ENCODE data around the gene CANX. TPM values are rescaled to one million over a fixed set of nuclear protein-coding genes. Genes with fewer than 3 reads are reported as not detected.

The CANX gene
- total and polyA plus RNA-seq, 11 donors, result 81.6 to 699 (median 473) TPM

GRCh38 chr5:179730356-179730755 is 31.6 kb downstream of the CANX start:
- intact Hi-C loops (cut with DNase I), result loop anchor here in 1 of 10 donors (5.0 kb wide), 1 partner anchor 108 kb away; the partner anchor contains the start of gene HNRNPH1
- TF ChIP-seq CTCF (IDR thresholded peaks at IDR 0.05) (no peak), POLR2A (IDR thresholded peaks at IDR 0.05) (no peak)
- Histone ChIP-seq H3K27me3 (no peaks in the 10 kb centered on the region), H3K4me1 (peaks cover 3 to 49% (median 19%) of the 10 kb centered on the region in 12 donors), H3K27ac (peak overlapping the region in 1 of 12 donors; percentile 97), H3K36me3 (peaks cover 0 to 68% (median 58%) of the 10 kb centered on the region in 9 donors), H3K4me3 (no peak overlapping the region), H3K9me3 (no peaks in the 10 kb centered on the region)
- no peak for ATAC-seq
- DNase-seq, result no peak
- WGBS, 4 donors, result 70 to 74% (median 73%) methylated on average over 3 of the region's 3 CpGs

- Histone ChIP-seq H3K27ac (peak overlapping the region in 3 of 12 donors; percentile 12 to 97 (median 96)), H3K4me3 (no peak overlapping the region), H3K9me3 (no peaks in the 10 kb centered on the region), H3K36me3 (peaks cover 0 to 63% (median 53%) of the 10 kb centered on the region in 9 donors), H3K4me1 (peaks cover 3 to 54% (median 24%) of the 10 kb centered on the region in 12 donors), H3K27me3 (no peaks in the 10 kb centered on the region)
- WGBS, 4 donors, result 65 to 79% (median 67%) methylated on average over 3 of the region's 3 CpGs
- DNase-seq, result no peak
- intact Hi-C loops (cut with DNase I), result loop anchor here in 1 of 10 donors (5.0 kb wide), 1 partner anchor 109 kb away; the partner anchor contains the start of gene HNRNPH1
- ATAC-seq, result no peak
- TF ChIP-seq CTCF (IDR thresholded peaks at IDR 0.05), result no peak
- no peak for TF ChIP-seq POLR2A (IDR thresholded peaks at IDR 0.05)
Observed at GRCh38 chr5:179730852-179731251, 32.1 kb downstream of the CANX start.

- intact Hi-C loops (cut with DNase I), result loop anchor here in 3 of 10 donors (1.0 to 5.0 kb wide), 5 partner anchors 33 to 110 kb away; partner anchors contain the start of genes CANX (in 3 of the 3) and HNRNPH1 (in 1 of the 3)
- Histone ChIP-seq H3K27me3 (no peaks in the 10 kb centered on the region), H3K9me3 (no peaks in the 10 kb centered on the region), H3K4me1 (peaks cover 3 to 64% (median 33%) of the 10 kb centered on the region in 12 donors), H3K4me3 (peak overlapping the region in 11 of 12 donors; percentile 1 to 95 (median 79)), H3K36me3 (peaks cover 0 to 53% (median 42%) of the 10 kb centered on the region in 9 donors), H3K27ac (peak overlapping the region in 11 of 12 donors; percentile 68 to 97 (median 94))
- peak in 2 of 4 donors; percentile 1 to 16 for ATAC-seq
- TF ChIP-seq POLR2A (IDR thresholded peaks at IDR 0.05) (no peak), CTCF (IDR thresholded peaks at IDR 0.05) (no peak)
- peak in 4 of 5 donors; percentile 11 to 40 (median 30) for DNase-seq
- 58 to 67% (median 63%) methylated on average over 24 of the region's 24 CpGs for WGBS, 4 donors
Observed at GRCh38 chr5:179731791-179732411, 33.1 kb downstream of the CANX start.

GRCh38 chr5:179732412-179732917 is 33.7 kb downstream of the CANX start, which contains the start of gene MAML1:
MAML1 (plus strand) TSS chr5:179732822; CDS start chr5:179733113, 291 bp downstream.
- peak within 1 kb of the TSS; percentile 77 to 97 (median 94) for H3K27ac ChIP-seq
- ATAC-seq, result peak; percentile 98 to 100 (median 100)
- H3K9me3 ChIP-seq, result no peaks in the 10 kb centered on the region
- H3K4me3 ChIP-seq, result peak within 1 kb of the TSS; percentile 53 to 95 (median 81)
- TF ChIP-seq POLR2A (IDR thresholded peaks at IDR 0.05), result peak in 1 of 2 donors; percentile 77
- no peak for TF ChIP-seq CTCF (IDR thresholded peaks at IDR 0.05)
- H3K36me3 ChIP-seq, result peaks cover 0 to 49% (median 37%) of the 10 kb centered on the region in 9 donors
- peaks cover 3 to 64% (median 38%) of the 10 kb centered on the region in 12 donors for H3K4me1 ChIP-seq
- intact Hi-C loops (cut with DNase I), result loop anchor here in 3 of 10 donors (1.0 to 5.0 kb wide), 5 partner anchors 34 to 110 kb away; partner anchors contain the start of genes CANX (in 3 of the 3) and HNRNPH1 (in 1 of the 3)
- 0 to 1% (median 0%) methylated on average over 30 to 41 of the region's 41 CpGs for WGBS, 4 donors
- DNase-seq, result peak; percentile 100
- H3K27me3 ChIP-seq, result no peaks in the 10 kb centered on the region
